Gastrocnemius medialis (tissue), 4 donors: ENCODE results near the gene NEK9. TPM values are rescaled to one million over a fixed set of nuclear protein-coding genes. Genes with fewer than 3 reads are reported as not detected.
"Not testable (repeated sequence)": the region's sequence is repeated elsewhere in the genome, so short reads cannot be mapped to it uniquely, and the experiment has no call there.

Source experiments
- ATAC-seq, 2 donors: fragments of 150-250 bp; one replicate each; pipeline ENCODE4 v1.9.1; 2016
- DNase-seq, 2 donors: peaks; one replicate each; pipeline ENCODE4 v3.0.0-alpha.2; 2019
- H3K27ac ChIP-seq, 4 donors: fragments of 200-600 bp; sonication (generic); 1 replicate in 1 of 4; 2 replicates in 3 of 4; pipeline ENCODE4 v1.5.1; 2016 to 2018; ENCODE audit warnings: mild to moderate bottlenecking in 2 of 4, moderate library complexity in 1 of 4
- H3K27me3 ChIP-seq, 3 donors: fragments of 200-600 bp; sonication (generic) in 2 of 3; 1 replicate in 1 of 3; 2 replicates in 2 of 3; pipeline versions ENCODE4 v1.5.1 to v1.6.0; 2016 to 2019; ENCODE audit warnings: mild to moderate bottlenecking in 1 of 3, moderate library complexity in 1 of 3
- H3K36me3 ChIP-seq, 2 donors: fragments of 200-600 bp; sonication (generic) in 1 of 2; one replicate each; pipeline ENCODE4 v1.5.1; 2017 to 2018
- H3K4me1 ChIP-seq, 2 donors: fragments of 200-600 bp; sonication (generic) in 1 of 2; one replicate each; pipeline ENCODE4 v1.5.1; 2016 to 2017; ENCODE audit warnings: mild to moderate bottlenecking in 2 of 2
- H3K4me3 ChIP-seq, 4 donors: fragments of 200-600 bp; sonication (generic) in 3 of 4; 1 replicate in 1 of 4; 2 replicates in 3 of 4; pipeline ENCODE4 v1.5.1; 2016 to 2019; ENCODE audit warnings: mild to moderate bottlenecking in 2 of 4
- H3K9me3 ChIP-seq, 3 donors: fragments of 200-600 bp; sonication (generic) in 2 of 3; 1 replicate in 1 of 3; 2 replicates in 2 of 3; pipeline ENCODE4 v1.5.1; 2016 to 2019
- POLR2A ChIP-seq, 2 donors: fragments of 450-650 bp; IDR thresholded peaks; one replicate each; pipeline ENCODE4 v1.6.1; 2017; ENCODE audit warnings: antibody characterized with exemption in 2 of 2, mild to moderate bottlenecking in 2 of 2, moderate library complexity in 2 of 2
- in situ Hi-C, 4 donors: fragments of 200-750 bp; cut with MboI; loops; one replicate each; pipeline versions ENCODE4 v1.15.0 to v1.8.0; 2017; ENCODE audit warnings: low sequenced_read_pairs in 4 of 4
- intact Hi-C: fragments of 100-400 bp; cut with DNase I; formaldehyde crosslinking; loops from one replicate; pipeline ENCODE4 v1.15.1; 2023; ENCODE audit warnings: low total_unique reads
- total RNA-seq, 4 donors: library from RNA; depleted of rRNA; stranded (reverse); fragments of >200 nt; gene quantifications; one replicate each; pipeline versions ENCODE4 v1.1.0 to v1.2.3, GENCODE V29; 2016
- TF ChIP-seq, protein P1 (sequence below), 5 experiments: fragments of 450-650 bp in 3 of 5; fragments of 200-600 bp in 2 of 5; sonication (generic) in 2 of 5; IDR thresholded peaks in 4 of 5; conservative IDR thresholded peaks in 1 of 5; 1 replicate in 4 of 5; 2 replicates in 1 of 5; pipeline ENCODE4 v1.5.1; 2016 to 2019; ENCODE audit warnings: antibody characterized with exemption in 5 of 5, mild to moderate bottlenecking in 3 of 5, moderate library complexity in 3 of 5

The NEK9 gene
- total RNA-seq, 4 donors from 2014 or later = 36.3 to 93.2 (median 42.6) TPM

DNA sequence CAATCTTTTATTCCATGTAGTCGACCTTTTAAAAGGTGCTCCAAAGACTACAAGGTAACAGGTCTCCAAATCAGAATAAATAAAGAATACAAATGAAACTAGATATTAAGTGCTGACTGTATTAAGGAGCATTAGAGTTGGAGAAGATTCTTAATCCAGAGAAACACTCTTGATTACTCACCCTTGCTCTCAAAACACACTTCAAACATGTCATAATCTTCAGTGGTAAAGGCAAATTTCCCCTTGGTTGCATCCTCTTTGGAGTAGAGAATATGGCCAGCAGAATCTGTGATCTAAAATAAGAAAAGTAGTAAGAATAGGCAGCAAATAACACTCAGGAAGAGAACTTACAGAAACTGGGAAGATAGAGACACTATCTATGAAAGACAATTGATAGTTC, 25.0 kb upstream of the NEK9 start:
- peaks cover 0 to 12% of the 10 kb centered on the region in 2 donors for H3K36me3 ChIP-seq
- H3K4me3 ChIP-seq = no peak overlapping the region
- ATAC-seq (no peak), DNase-seq (no peak)
- intact Hi-C loops (loop anchor here (2.0 kb wide), 1 partner anchor 107 kb away; no protein-coding TSS in a partner anchor), in situ Hi-C loops (loop anchor here in 2 of 4 donors (10.0 kb wide), 2 partner anchors 83 to 103 kb away; no protein-coding TSS in a partner anchor)
- no peaks in the 10 kb centered on the region for H3K27me3 ChIP-seq
- peaks cover 48 to 51% of the 10 kb centered on the region in 2 donors for H3K4me1 ChIP-seq
- TF ChIP-seq, protein P1, sequence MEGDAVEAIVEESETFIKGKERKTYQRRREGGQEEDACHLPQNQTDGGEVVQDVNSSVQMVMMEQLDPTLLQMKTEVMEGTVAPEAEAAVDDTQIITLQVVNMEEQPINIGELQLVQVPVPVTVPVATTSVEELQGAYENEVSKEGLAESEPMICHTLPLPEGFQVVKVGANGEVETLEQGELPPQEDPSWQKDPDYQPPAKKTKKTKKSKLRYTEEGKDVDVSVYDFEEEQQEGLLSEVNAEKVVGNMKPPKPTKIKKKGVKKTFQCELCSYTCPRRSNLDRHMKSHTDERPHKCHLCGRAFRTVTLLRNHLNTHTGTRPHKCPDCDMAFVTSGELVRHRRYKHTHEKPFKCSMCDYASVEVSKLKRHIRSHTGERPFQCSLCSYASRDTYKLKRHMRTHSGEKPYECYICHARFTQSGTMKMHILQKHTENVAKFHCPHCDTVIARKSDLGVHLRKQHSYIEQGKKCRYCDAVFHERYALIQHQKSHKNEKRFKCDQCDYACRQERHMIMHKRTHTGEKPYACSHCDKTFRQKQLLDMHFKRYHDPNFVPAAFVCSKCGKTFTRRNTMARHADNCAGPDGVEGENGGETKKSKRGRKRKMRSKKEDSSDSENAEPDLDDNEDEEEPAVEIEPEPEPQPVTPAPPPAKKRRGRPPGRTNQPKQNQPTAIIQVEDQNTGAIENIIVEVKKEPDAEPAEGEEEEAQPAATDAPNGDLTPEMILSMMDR (IDR thresholded peaks at IDR 0.05 in 4 of 5, conservative IDR thresholded peaks at IDR 0.05 in 1 of 5) = no peak
- TF ChIP-seq POLR2A (IDR thresholded peaks at IDR 0.05) = no peak
- no peaks in the 10 kb centered on the region for H3K9me3 ChIP-seq
- H3K27ac ChIP-seq = peak overlapping the region; percentile 89 to 95 (median 92)

DNA sequence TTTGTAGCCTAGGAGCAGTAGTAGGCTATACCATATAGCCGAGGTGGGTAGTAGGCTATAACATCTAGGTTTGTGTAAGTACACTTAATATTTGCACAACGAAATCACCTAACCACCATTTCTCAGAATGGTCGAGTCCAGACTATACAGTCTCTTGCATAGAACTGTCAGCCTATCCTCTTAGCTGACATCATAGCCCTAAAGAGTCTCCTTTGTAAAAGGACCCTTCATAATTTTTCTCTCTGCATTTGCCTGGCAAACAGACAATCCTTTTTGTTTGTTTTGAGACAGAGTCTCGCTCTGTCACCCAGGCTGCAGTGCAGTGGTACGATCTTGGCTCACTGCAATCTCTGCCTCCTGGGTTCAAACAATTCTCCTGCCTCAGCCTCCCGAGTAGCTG, 23.8 kb upstream of the NEK9 start:
- peak; percentile 2 to 10 for ATAC-seq

DNA sequence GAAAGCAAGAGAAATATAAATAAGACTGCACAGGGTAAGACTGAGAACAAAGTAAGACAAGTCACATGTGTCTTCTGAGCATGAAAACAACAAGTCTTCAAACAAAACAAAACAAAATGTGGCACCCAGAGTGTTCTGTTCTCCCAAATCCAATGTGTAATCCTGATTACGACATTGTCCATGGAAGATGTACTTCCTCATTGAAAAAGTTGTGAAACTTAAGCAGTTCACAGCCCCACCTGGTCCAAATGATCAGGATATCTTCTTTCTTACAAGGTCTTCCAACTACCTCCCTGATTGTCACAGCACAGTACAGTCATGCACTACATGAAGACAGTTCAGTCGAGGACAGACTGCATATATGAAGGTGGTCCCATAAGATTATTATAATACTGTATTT, 23.3 kb upstream of the NEK9 start:
- H3K27me3 ChIP-seq = no peaks in the 10 kb centered on the region
- H3K36me3 ChIP-seq = peaks cover 0 to 17% of the 10 kb centered on the region in 2 donors
- H3K9me3 ChIP-seq = no peaks in the 10 kb centered on the region
- intact Hi-C loops (loop anchor here (1.0 to 2.0 kb wide), 3 partner anchors 26 to 109 kb away; partner anchors contain the start of gene TMED10), in situ Hi-C loops (loop anchor here in 2 of 4 donors (10.0 kb wide), 2 partner anchors 85 to 105 kb away; no protein-coding TSS in a partner anchor)
- H3K4me1 ChIP-seq = peaks cover 57 to 58% of the 10 kb centered on the region in 2 donors
- no peak overlapping the region for H3K4me3 ChIP-seq
- TF ChIP-seq POLR2A (IDR thresholded peaks at IDR 0.05) = peak; percentile 23 to 68
- TF ChIP-seq, protein P1 (IDR thresholded peaks at IDR 0.05 in 4 of 5, conservative IDR thresholded peaks at IDR 0.05 in 1 of 5) = no peak
- H3K27ac ChIP-seq = peak overlapping the region; percentile 89 to 95 (median 92)
- peak; percentile 93 to 94 for ATAC-seq
- DNase-seq = peak; percentile 74 to 80

More for the DNA sequence above, 23.8 kb upstream of the NEK9 start:
- peaks cover 57 to 58% of the 10 kb centered on the region in 2 donors for H3K4me1 ChIP-seq
- H3K27me3 ChIP-seq, H3K4me3 ChIP-seq, DNase-seq, H3K9me3 ChIP-seq: not testable (repeated sequence)
- H3K27ac ChIP-seq = peak overlapping the region; percentile 89 to 95 (median 92)
- H3K36me3 ChIP-seq = peaks cover 0 to 17% of the 10 kb centered on the region in 2 donors
- intact Hi-C loops (loop anchor here (1.0 to 2.0 kb wide), 3 partner anchors 26 to 108 kb away; partner anchors contain the start of gene TMED10), in situ Hi-C loops (loop anchor here in 2 of 4 donors (10.0 kb wide), 2 partner anchors 84 to 104 kb away; no protein-coding TSS in a partner anchor)

DNA sequence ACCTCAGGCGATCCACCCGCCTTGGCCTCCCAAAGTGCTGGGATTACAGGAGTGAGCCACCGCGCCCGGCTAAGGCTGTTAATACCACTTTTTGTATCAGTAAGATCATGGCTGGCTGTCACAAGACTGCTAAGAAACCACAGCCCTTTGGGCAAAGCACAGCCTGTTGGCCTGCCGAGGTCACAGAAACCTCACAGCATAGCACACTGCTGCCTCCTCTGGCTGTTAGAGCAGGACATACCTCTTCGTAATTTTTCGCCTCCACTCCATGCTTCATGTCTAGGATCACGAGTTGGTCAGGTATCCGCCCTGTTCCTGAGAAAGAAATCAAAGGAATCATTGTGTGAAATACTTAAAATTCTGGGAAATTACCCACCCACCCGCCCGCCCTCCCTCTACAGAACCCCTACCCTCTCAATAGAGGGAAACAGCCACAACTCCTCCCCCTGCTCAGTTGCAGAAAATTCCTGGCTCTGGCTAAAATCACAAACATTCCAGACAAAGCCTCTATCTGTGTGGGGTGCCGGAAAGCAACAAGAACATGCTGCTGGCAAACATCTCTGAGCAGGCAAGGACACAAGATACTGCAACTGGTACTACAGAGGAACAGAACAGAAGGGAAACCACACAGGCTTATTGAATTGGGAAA, 20.7 kb upstream of the NEK9 start:
- Histone ChIP-seq H3K27me3 (no peaks in the 10 kb centered on the region), H3K4me3 (peak overlapping the region in 1 of 4 donors; percentile 15), H3K27ac (peak overlapping the region; percentile 89 to 95 (median 92)), H3K4me1 (peaks cover 81 to 83% of the 10 kb centered on the region in 2 donors), H3K36me3 (peaks cover 0 to 17% of the 10 kb centered on the region in 2 donors), H3K9me3 (no peaks in the 10 kb centered on the region)
- ATAC-seq (peak; percentile 38 to 49), DNase-seq (peak; percentile 75 to 80)
- peak in 1 of 2 donors; percentile 11 for TF ChIP-seq POLR2A (IDR thresholded peaks at IDR 0.05)
- TF ChIP-seq, protein P1 (IDR thresholded peaks at IDR 0.05 in 4 of 5, conservative IDR thresholded peaks at IDR 0.05 in 1 of 5) = peak in 2 of 5 experiments; percentile 21 to 29
- in situ Hi-C loops (loop anchor here in 2 of 4 donors (10.0 to 25.0 kb wide), 2 partner anchors 337 to 340 kb away; no protein-coding TSS in a partner anchor), intact Hi-C loops (loop anchor here (5.0 kb wide), 1 partner anchor 130 kb away; the partner anchor contains the start of gene FOS)

DNA sequence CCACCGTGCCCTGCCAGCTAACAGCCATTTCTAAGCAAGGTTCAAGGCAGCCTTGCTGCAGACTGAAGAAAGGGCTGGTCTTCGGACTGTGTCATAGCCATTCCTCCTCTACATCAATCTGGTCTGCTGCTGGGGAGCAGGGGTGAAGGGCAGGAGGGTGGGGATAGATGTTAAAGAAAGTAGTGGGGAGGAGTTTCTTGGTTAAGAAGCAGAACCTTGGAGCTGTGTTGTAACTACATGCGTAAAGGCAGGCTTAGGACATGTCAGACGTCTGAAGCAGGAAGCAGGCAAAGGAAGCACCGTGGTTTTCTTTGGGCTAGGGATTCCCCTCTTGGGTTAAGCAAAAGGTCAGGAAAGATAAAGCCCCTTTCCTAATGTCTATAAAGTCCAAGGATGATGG, 18.1 kb upstream of the NEK9 start:
- H3K4me1 ChIP-seq = peaks cover 69 to 75% of the 10 kb centered on the region in 2 donors
- in situ Hi-C loops = loop anchor here in 2 of 4 donors (10.0 to 25.0 kb wide), 2 partner anchors 340 to 342 kb away; no protein-coding TSS in a partner anchor

More for the DNA sequence above, 18.1 kb upstream of the NEK9 start:
- no peaks in the 10 kb centered on the region for H3K27me3 ChIP-seq
- DNase-seq (peak in 1 of 2 donors; percentile 18), ATAC-seq (no peak)
- H3K9me3 ChIP-seq = no peaks in the 10 kb centered on the region
- H3K4me3 ChIP-seq = no peak overlapping the region
- intact Hi-C loops = loop anchor here (5.0 kb wide), 1 partner anchor 132 kb away; the partner anchor contains the start of gene FOS
- TF ChIP-seq, protein P1 (IDR thresholded peaks at IDR 0.05 in 4 of 5, conservative IDR thresholded peaks at IDR 0.05 in 1 of 5) = no peak
- TF ChIP-seq POLR2A (IDR thresholded peaks at IDR 0.05) = peak in 1 of 2 donors; percentile 17
- peaks cover 0 to 8% of the 10 kb centered on the region in 2 donors for H3K36me3 ChIP-seq
- peak overlapping the region; percentile 60 to 95 (median 82) for H3K27ac ChIP-seq
